NCI-H2227 treated with DMSO at 0.1 percent for 48 hours (cell line): ENCODE data around the gene BAIAP2L2.

Source experiments
- DNase-seq: peaks from one replicate; lab custom pipeline; 2025; lab: John Stamatoyannopoulos, UW

BAIAP2L2 gene

DNA sequence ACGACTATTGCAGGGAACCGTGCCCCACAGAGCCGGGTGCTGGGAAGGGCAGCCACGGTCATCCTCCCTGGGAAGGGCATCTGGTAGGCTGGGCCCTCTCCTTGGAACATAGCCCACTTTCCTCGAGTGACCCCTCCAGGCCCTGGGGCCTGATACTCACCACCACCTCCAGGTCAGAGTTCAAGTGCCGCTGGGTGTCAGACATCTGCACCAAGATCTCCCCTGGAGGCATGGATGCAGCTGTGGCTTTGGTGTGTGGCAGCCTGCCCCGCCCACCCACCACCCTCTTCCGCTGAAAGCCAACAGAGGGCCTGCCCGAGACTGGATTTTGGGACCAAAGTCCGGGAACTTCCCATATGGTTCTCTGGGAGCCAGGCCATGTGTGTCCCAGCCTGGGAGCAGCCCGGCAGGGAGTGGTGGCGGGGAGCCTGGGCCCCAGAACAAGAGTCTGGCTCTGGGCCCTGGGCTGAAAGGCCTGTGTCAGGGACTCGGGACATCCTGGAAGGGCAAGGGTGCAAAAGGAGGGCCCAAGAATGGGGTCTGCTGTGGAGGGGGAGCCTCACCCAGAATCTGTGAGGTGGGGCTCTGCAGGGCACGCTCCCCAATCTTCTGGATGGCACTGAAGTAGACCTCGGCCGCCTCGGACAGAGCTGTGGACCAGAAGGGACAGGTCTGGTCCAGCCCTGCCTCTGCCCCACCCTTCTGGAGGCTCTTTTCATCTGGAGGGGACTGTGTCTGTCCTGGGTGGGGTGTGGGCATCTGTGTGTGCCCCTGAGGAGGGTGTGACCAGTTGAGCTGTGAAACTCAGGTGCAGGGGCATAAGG lies 2.6 kb downstream of the BAIAP2L2 start:
- DNase-seq: no peak

DNA sequence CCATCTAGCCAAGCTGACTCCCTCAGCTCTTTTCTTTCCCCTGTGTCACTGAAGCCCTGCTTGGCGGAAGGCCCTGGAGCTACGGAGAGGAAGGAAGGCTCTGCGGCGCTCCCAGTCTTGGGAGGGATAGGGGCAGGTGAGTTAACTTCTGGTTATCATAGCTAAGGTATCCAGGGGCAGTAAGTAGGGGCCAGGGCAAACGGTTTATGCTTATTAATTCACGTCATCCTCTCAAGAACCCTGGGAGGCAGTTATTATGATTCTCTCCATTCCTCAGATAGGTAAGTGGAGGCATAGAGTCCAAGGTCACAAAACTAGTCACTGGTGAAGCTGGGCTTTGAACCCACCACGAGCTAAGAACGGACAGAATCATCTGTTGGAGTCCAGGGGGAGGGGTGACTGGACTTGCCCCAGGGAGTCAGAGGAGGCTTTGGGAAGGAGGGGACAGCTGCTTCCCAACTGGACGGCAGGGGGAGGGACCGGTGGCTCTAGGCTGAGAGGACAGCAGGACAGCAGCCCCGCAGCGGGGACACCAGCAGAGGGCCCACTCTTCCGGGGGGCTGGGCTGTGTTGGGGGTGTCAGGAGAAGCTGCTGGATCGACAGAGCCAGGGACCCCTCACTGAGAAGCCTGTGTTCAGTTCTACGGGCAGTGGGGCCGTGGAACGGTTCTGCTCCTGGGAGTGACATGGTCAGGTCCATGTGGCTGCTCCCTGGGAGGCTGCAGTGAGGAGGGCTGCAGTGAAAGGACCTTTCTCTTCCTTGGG lies 3.5 kb downstream of the BAIAP2L2 start:
- no peak for DNase-seq

DNA sequence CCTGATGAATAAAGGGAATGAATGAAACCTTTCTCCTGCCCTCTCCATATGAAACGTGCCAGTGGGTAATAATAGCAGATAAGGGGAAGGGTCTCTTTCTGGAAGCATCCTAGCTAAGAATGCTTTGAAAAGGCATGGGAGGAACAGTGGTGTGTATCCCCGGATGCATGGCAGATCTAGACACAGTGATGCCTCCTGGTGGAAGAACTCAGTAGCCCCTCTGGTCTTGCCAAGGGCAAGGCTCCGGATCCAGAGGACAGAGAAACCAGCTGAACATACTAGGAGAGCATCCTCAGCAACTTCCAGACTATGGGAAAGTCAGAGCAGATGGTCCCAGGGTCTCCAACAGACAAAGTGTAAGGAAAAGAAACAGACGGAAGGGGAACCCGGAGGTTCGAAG lies 6.4 kb downstream of the BAIAP2L2 start:
- DNase-seq: no peak

DNA sequence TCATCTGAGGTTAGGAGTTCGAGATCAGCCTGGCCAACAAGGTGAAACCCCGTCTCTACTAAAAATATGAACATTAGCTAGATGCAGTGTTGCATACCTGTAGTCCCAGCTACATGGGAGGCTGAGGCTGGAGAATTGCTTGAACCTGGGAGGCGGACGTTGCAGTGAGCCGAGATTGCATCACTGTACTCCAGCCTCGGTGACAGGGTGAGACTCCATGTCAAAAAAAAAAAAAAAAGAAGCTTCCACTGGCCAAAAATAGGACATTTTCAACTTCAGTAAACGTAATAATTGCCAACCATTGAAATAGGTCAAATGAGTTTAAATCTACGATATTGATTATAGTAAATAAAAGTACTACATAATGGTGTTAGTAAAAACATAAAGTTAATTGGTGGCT lies 6.8 kb downstream of the BAIAP2L2 start:
- DNase-seq: no peak

DNA sequence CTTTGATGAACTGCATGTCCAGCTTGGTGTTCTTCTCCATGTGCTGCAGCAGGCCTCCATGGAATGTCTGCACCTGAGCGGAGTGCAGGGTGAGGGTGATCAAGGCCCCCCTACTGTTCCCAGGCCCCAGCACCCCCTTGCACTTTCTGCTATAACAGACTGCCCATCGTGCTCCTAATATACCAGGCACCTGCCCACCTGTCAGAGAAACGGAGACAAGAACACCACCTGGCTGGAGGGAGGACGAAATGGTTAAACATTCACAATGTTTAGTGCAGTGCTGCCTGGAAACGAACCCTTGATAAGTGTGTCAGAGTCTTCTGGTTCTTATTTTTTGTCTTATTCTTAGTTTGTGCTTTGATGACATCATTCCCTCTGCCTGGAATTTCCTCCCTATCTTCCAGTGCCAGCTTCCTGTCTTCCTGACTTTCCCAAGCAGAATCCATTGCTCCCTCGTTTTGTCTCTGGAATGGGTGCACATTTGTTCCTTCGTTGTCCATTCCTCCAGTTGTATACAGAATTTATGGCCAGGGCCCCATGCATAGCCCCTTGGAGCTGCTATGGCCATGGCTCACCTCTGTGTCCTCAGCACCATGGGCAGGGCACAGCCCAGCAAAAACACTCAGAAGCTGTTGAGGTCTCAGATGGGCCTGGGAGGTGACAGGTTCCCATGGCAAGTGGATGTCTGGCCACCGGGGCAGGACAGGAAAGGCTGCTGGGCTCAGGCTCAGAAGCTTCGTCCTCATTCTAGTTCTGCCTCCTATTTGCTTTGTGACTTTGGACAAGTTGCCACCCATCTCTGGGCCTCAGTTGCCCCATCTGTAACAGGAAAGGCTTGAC lies 11.9 kb downstream of the BAIAP2L2 start:
- DNase-seq: no peak

DNA sequence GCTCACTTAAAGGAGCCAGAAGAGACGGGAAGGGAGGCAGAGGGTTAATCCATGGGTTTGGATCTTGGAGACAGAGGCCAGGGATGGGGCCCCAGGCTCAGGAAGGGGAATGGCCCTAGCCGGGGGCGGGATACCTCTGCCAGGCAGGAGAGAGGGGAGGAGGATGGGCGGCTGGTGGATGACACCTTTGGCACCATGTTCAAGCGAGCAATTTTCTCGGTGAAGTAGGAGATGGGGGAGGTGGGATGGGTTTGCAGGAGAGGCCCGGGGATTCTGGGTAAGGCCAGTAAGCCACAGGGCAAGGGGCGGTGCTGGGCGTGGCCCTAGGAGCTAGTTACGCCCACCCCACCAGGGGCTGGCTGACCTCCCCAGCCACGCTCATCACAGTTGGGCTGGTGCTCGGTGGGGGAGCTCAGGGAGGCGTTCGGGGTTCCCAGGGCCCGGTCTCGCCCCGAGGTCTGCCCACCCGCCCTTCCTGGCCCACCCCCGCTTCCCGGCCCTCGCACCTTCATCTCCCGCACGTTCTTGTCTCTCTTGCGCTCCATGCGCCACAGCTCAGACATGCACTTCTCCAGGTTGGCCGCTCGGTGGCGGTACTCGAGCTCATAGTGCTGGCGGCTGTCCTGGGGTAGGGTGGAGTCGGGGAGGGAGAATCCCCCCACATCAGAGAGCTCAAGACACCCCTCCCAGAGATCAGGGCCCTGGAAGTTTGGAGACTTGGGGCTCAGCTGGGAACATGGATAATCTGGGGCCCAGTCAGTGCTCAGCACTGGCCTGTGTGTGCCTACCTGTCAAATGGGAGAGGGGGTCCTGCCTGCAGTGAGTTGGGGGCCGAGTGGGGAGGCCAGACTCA lies 12.7 kb downstream of the BAIAP2L2 start:
- DNase-seq: peak; percentile 45

DNA sequence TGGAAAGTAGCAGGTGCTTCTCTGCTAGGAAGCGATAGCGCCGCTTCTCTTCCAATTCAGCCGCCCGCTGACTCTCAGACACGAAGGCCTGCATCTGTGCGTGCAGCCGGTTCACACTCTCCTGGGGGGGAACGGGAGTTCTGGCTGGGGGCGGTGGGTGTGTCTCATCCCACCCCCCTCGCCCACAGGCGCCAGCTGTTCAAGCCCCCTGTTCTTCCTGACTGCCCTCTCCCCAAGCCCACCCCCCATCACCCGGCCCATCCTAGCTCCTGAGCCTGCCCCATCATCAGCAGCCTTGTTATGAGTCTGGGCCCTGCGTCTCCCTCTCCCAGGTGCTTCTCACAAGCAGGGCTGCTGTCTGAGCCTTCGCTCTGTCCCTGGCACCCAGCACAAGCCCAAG lies 13.4 kb downstream of the BAIAP2L2 start:
- DNase-seq: peak; percentile 51

DNA sequence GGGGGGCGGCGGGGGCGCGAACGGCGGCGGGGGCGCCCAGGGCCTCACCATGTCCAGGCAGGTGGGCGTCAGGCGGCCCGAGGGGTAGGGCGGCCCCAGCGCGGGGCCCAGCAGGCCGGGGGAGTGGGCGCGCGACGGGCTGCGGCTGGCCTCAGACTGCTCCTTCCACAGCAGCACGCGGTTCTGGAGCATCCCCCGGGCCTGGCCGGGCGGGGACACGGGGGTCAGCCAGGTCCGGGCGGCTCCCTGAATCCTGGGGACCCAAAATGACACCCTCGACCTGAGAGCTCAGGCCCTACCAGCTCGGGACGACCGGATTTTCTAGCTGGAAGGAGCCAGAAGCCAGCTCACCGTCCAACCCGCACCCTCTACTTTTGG lies 21.0 kb downstream of the BAIAP2L2 start:
- DNase-seq: no peak

DNA sequence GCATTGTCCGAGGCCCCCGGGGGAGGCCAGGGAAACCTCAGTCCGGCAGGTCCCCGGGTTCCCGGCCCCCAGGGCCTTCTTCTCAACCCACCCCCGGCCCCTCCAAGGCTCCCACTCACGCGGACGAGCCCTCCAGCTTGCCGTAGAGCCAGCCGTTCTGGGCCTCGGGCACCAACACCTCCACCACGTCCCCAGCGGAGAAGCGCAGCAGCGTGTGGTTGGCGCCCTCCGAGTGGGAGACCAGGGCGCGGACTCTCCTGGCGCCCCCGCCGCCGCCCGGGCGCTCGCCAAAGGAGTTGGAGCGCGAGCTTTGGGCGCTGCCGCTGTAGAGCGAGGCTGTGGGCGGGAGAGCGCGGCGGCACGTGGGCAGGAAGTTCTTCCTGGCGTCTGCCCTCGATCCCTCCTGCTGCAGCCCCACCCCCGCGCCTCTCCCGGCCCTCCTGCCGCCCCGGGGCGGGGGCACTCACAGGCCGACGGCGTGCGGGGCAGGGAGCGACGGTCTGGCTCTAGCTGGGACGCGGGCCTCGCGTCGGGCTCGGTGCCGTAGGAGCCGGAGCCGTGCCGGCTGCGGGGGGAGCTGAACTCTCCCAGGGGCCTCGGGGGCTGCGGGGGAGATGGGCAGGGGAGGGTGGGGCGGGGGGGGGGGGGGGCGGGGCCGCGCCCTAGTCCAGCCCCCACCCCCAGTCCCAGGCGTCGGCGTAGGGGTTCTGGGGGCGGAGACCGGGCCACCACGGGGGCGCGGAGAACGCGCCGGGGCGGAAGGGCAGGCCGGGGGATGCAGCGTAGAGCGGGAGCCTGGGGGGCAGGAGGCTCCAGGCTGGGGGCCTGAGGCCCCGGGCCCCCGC lies 21.6 kb downstream of the BAIAP2L2 start:
- DNase-seq: no peak

DNA sequence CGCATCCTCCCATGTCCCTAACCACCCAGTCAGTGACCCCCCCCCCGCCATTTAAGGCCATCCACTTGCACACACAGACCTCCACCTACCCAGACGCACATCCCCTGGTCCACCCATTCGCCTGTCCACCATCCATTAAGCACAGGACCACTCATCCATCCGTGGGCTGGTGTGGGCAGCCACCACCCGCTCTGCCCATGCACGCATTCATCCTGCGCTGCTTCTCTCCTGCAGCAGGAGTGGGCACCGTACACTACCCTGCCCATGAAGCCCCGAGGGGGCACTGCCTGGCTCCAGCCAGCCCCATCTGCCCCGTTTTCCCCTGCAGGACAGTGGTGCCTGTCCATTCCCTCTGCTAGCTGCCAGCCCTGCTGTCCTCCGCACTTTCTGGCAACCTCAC lies 22.6 kb downstream of the BAIAP2L2 start:
- DNase-seq: no peak

DNA sequence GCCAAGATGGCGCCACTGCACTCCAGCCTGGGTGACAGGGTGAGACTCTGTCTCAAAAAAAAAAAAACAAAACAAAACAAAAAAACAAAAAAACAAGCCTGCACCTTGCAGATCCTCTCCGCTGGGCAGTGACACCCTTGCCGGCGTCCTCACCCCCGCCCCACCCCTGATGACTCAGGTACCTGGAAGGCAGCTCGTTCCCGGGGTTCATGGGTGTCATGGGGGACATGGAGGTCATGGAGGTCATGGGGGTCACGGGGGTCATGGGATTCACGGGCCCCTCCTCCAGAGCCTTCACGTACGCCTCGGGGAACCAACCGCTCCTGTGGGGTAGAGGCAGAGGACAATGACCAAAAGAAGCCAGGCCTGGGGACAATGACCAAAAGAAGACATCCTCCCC lies 23.5 kb downstream of the BAIAP2L2 start:
- no peak for DNase-seq

DNA sequence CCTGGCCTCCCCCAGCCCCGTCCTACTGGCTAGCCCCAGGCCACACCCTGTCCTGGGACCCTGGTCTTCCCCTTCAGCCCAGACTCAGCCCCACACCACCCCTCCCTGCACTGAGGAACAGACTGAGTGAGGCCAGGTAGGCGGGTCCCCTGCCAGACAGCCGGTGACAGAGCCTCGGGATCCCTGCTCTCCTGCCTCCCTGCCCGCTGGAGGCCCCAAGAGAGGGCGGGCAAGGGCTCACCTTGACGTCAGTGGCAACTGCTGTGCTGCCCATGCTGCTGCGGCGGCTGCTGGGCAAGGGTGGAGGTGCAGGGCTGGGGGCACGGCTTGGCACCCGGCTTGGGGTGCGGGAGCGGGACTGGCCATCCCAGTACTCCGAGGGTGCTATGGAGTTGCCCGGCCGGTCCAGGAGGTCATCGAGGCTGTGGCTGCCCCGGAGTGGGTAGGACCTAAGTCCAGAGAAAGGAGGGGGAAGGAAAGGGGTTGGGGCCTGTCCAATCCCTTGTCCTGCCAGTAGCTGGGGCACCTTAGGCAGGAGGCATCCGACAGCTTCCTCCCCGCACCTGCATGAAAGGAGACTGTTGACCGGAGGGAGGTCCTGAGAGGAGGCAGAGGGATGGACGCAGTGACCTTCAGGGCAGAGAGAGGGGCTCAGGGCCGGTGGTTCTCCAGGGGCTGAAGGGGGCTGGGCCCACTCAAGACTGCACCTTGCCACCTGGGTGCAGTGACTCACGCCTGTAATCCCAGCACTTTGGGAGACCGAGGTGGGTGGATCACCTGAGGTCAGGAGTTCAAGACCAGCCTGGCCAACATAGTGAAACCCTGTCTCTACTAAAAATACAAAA lies 24.3 kb downstream of the BAIAP2L2 start:
- no peak for DNase-seq

DNA sequence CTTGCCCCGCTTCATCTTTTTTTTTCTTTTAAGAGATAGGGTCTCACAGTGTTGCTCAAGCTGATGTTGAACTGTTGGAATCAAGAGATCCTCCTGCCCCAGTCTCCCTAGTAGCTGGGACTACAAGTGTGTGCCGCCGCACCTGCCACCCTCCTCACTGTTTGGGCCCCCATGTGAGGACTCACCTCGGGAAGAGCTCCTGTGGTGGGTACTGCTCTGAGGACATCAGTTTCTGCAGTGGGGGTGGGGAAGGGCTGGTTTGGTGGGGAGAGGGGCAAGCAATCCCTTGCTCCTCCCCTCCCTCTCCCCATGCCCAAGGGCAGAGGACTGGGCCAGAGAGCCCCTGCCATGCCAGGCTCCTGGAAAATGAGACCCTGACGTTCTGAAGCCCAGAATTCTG lies 25.0 kb downstream of the BAIAP2L2 start:
- DNase-seq: no peak

DNA sequence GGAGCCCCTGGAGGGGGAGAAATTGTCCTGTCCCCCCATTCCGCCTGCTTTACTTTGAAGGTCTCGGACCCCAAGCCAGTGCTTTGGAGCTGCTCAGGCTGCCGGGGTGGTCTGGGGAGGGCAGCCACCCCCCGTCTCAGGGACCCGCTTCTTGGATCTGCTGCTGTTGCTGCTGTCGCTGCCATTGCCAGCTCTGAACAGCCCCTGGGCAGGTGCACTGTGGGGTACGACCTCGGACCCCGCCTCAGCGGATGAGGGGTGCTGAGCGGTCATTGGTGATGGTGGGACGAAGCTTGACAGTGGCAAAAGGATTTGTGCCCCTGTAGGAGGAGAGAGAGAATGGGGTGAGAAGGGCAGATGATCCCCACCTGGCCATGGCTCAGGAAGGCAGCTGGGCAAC lies 25.4 kb downstream of the BAIAP2L2 start:
- DNase-seq: no peak

DNA sequence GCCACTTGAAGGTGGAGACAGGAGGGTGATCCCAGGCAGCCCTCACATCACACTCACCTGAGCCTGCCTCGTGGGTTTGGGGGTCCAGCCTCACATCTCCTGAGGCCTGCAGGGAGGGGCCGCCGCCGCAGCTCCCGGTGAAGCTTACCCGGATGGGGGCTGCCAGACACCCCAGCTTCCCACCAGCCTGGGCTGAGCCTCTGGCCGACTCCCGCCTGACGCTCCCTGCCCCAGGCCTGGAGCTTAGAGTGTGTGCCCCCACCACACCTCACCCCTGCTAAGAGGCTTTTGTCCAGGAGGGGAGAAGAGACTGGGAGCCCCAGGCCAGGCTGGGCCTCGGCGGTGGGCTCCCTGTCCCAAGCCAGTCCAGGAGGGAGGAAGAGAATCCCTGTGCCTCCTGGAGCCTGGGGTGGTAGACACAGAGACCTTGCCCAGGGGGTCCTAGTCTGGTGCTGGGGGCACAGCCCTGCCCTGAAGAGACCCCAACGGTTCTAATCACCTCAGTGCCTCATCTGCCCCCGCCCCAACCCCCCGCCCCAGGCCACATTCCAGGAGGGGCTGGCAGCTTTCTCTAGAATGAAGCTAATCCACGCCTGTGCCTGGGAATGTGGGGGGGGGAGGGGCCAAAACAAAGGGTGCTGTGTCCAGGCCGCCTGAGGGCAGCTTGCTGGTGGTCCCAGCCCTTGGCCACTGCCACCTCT lies 26.4 kb downstream of the BAIAP2L2 start, which contains the start of gene SLC16A8:
Gene SLC16A8 (minus strand): TSS at position 254 of the 701 bp plus-strand sequence. CDS start 1,311 bp downstream, outside the sequence.
- no peak for DNase-seq

DNA sequence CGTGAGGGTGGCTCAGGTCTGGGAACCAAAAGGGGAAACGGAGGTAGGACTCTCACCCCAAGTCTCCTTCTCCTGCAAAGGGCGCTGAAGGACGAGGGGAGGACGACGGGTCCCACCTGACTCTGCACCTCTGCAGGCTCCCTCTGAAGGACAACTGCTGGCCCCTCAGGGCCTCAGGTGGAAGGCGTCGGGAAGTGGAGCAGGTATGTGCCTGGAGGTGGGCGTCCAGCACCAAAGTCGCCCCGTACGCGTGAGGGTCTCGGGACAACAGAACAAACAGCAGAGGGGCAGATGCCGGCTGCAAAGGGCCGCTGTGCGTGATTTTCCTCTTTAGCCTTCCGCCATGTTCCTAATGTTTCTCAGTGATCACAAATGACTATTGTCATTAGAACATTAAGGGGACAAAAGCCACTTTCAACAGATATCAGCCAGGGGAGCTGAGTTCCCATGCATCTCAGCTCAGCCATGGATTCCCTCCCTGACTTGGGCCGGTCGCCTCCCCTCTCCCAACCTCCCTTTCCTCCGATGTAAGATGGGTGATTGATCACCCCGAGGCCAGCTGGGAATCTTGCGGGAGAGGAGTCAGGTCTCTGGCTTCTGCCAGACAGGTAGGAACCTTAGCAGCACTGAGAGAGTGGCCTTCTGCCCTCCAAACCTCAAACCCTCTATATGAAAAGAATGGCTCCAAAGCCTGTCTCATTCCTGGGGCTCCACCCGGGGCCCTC lies 27.3 kb downstream of the BAIAP2L2 start:
- DNase-seq: no peak

DNA sequence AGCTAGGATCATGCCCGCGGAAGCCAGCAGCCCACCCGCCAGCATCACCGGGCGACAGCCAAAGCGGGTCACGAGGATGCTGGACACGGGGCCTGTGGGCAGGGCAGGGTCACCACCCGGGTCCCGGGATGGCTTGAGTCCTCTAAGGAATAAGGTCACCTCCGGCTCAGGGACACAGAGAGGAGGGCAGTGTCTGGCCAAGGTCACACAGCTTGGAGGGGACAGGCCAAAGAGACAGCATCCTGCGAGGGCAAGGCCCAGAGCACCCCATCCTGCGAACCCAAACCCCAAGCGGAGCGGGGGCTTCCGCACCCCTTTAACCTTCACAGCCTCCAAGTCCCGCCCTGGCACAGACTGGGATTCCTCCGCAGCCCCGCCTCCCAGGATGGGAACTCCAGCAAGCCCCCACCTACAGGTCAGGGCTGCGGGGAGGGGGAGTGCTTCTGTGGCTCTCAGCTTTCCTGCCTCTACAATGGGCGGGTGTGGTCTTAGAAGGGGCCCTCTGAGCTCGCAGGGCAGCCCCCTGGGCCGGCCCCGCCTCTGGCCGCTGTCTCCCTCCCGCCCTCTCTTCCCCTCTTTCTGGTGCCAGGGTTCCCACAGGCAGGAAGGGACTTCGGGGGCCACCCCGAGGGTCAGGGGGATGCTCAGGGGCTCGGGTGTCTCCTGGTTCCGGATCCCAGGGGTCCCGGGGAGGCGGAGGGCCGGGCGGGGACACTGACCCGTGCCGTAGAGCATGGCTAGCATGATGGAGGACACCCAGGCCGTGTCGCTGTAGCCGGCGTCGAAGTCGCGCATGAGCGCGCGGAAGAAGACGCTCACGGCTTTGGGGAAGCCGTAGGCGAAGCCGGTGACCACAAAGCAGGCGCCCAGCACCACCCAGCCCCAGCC lies 28.3 kb downstream of the BAIAP2L2 start:
- no peak for DNase-seq
